ENCODE data around the gene DCK.

DNA sequence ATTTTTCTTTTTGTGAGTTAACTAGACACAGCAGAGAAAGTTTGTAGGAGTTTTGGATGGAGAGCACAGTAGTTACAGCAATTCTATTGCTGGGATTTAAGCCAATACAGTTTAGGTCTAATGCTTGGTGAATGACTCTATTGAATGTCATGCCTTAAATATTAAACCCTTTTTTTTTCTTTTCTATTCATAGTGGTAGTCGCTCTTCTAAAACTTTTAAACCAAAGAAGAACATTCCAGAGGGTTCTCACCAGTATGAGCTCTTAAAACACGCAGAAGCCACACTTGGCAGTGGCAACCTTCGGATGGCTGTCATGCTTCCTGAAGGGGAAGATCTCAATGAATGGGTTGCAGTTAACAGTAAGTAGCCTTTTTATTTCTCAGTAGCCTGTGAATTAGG, 34.8 kb upstream of the DCK start:
- TF ChIP-seq, protein P1, sequence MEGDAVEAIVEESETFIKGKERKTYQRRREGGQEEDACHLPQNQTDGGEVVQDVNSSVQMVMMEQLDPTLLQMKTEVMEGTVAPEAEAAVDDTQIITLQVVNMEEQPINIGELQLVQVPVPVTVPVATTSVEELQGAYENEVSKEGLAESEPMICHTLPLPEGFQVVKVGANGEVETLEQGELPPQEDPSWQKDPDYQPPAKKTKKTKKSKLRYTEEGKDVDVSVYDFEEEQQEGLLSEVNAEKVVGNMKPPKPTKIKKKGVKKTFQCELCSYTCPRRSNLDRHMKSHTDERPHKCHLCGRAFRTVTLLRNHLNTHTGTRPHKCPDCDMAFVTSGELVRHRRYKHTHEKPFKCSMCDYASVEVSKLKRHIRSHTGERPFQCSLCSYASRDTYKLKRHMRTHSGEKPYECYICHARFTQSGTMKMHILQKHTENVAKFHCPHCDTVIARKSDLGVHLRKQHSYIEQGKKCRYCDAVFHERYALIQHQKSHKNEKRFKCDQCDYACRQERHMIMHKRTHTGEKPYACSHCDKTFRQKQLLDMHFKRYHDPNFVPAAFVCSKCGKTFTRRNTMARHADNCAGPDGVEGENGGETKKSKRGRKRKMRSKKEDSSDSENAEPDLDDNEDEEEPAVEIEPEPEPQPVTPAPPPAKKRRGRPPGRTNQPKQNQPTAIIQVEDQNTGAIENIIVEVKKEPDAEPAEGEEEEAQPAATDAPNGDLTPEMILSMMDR (conservative IDR thresholded peaks at IDR 0.05; ENCODE audit: low read depth, low read length), result no peak
- TF ChIP-seq FOS (IDR thresholded peaks at IDR 0.05; ENCODE audit: low read depth, low read length) (no peak), SMC3 (IDR thresholded peaks at IDR 0.05; ENCODE audit: low read depth, low read length) (no peak), BHLHE40 (IDR thresholded peaks at IDR 0.05; ENCODE audit: low read depth, low read length) (no peak), POLR2A (IDR thresholded peaks at IDR 0.05; ENCODE audit: low read depth, low read length) (no peak), RCOR1 (IDR thresholded peaks at IDR 0.05; ENCODE audit: insufficient replicate concordance, low read length) (no peak)
- TF ChIP-seq, protein P2, sequence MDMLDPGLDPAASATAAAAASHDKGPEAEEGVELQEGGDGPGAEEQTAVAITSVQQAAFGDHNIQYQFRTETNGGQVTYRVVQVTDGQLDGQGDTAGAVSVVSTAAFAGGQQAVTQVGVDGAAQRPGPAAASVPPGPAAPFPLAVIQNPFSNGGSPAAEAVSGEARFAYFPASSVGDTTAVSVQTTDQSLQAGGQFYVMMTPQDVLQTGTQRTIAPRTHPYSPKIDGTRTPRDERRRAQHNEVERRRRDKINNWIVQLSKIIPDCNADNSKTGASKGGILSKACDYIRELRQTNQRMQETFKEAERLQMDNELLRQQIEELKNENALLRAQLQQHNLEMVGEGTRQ (IDR thresholded peaks at IDR 0.05; ENCODE audit: low read depth, low read length), result no peak
